ENCODE data around the gene NTN1.
"Not testable (repeated sequence)": the region's sequence is repeated elsewhere in the genome, so short reads cannot be mapped to it uniquely, and the experiment has no call there.

NTN1 gene

DNA sequence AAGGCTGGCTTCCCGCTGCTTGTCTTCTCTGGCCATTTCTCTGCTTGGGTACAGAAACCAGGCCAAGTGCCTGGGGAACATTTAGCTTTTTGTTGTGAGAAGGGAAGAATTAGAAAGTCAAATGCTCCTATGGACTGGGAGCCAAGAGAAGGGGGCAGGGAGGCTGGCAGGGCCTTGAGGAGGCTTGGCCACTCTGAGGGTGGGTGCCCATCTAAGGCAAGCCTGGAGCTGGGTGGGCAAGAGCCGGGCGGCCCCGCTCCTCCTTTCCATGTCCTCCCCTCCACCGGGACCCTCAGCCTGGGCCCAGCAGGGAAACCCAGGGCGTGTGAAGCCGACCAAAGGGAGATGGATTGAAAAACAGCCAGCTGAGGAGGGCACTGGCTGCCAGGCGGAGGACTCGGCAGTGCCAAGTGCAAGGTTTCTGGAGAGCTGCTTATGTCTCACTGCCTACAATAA, 69.4 kb downstream of the NTN1 start:
- DNase-seq, result no peak

DNA sequence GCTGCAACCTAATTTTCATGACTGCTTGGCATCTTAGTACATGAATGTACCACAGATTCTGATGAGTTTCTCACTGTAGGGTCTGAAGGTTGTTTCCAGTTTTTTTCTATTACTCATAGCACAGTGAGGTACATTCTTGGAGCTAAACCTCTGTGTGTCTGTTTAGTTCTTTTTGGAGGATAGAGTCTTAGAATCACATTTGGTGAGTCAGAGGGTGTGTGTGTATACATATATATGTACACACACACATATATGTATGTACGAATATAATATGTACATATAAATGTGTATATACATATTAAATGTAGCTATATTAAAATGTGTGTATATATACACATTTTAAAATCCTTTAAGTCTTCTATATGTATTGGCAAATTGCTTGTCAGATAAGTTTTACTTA, 72.9 kb downstream of the NTN1 start:
- no peak for DNase-seq

DNA sequence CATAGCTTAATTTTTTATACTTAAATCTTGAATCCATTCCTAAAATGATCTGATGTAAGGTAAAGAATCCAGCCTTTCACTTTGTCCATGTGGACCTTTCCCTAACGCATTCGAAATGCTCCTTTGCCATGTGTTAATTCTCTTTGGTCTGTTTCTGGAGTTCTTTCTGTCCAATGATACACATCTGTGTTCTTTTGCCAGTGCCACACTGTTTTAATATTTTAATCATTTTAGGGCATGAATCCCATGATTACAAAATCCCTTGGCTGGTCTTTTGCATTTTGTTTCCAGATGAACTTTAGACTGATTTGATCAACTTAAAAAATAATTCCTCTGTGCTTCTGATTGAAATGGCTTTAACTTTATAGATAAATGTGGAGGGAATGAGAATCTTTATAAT, 74.1 kb downstream of the NTN1 start:
- no peak for DNase-seq

DNA sequence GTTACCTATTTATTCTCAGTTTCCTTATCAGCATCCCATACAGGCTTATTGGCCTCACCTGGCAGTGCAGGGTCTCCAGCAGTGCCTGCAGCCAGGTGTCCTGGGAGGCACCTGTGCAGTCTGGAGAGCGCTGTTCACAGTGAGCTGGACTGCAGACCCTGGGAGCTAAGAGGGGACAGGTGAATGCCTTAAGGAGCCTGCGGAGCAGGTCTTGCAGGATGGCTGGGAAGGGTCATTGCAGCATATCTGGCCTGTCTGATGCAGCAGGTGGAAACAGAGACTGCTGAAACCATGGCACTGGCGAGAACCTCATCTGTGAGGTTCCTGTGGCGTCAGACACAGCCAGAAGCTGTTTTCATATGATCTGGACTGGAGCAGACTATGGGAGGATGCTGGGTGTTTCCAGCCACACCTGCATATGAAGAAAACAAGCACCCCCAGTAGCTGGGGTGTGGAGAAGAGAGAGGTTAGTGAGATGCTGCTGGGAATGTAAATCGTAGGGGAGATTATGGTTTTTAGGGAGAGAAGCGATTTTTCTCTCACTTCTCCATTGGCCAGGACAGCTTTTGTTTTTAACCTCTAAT, 77.0 kb downstream of the NTN1 start:
- no peak for DNase-seq

DNA sequence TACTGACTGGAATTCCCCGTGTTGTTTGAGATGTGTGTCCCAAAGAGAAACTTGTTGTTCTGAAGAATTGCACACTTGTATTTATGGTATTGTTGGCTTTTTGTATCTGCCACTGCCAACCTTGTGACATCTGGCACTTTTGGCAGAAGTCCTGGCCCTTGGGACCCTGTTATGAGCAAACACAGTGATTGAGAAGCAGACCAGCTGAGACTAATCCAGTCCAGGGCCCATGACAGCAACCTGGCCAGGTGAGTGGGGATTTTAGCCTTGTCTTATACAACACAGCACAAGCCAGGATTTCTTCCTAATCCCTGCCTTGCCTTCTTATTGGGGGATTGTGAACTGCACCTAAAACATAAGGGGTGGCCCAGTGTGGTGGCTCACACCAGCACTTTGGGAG, 80.0 kb downstream of the NTN1 start:
- DNase-seq, result no peak

DNA sequence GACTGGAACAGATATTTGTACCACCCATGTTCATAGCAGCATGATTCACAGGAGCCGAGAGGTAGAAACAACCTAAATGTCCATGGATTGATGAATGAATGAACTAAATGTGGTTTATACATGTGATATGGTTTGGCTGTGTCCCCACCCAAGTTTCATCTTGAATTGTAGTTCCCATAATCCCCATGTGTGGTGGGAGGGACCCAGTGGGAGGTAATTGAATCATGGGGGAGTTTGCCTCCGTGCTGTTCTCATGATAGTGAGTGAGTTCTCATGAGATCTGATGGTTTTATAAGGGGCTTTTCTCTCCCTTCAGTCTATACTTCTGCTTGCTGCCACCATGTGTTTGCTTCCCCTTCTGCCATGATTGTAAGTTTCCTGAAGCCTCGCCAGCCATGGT, 81.9 kb downstream of the NTN1 start:
- DNase-seq, result not testable (repeated sequence)

DNA sequence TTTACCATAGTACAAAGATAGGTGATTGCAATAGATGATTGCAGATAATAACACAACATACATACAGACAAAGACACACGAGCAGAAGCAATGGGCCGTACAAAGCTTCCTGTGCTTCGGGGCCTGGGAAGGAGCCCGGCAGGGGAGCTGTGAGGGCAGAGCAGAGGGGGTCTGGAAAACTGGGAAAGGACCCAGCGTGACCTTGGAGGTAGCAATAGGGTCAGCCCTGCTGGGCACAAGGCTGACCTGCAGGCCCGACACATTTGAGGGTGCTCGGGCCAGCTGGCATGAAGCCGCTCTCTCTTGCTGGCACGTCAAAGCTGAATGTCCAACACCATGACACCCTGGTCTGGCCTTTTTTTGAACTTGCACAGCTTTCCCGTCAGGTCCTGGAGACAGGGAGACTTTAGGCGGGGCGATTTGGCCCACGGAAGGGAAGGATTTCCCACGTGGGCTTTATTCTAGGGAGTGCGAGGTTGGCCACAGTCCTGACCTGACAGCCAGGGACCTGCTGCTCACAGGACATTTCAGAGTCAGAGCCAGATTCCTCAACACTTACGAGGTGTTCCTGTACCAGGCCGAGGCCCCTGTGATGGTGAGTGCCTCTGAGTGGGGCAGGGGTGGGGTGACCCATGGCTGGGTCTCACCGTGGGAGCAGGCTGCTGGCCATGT, 83.2 kb downstream of the NTN1 start:
- no peak for DNase-seq

DNA sequence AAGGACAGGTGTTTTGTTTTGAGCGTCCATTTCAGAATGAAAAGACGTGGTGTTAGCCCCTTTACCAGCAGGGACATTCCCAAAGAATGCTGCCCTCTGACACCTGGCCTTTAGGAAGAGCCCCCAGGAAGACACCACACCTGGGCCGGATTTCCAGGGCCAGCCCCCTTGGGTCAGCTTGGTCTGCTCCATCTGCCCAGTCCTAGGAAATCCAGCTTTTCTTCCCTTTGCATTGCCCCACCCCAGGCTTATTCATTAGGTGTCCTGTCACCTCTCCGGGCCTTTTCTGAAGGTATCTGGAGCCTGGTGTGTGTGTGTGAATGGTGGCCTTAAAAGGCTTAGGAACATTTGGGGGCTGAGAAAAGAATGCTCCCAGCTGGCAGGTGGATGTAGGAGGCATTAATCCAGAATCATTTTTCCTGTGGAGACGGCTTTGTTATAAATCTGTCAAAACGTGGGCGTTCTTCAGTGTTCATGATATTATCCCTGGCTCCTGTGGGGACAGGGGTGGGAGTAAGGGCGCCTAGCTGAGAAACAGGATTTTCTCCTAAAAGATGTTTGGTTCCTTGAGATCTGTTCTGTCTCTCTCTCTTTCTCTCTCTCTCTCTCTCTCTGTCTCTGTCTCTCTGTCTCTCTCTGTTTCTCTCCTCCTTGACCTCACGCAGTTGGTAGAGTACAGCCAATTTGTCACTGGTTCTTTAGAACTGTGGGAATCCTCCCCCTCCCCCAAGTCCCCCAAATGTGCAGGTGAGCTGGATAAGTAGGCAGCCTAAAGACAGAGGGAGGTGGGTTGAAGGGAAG, 84.0 kb downstream of the NTN1 start:
- DNase-seq, result no peak

DNA sequence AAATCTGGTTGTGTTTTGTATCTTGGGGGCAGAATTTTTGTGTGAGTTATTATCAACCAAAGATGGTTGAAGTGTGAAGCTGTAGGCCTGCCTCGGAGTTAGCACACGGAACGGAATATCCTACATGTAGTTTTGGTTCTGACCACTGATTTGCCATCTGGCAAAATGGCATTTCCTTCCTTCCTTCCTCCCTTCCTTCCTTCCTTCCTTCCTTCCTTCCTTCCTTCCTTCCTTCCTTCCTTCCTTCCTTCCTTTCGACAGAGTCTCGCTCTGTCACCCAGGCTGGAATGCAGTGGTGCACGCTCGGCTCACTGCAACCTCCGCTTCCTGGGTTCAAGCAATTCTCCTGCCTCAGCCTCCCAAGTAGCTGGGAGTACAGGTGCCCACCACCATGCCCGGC, 85.0 kb downstream of the NTN1 start:
- not testable (repeated sequence) for DNase-seq

DNA sequence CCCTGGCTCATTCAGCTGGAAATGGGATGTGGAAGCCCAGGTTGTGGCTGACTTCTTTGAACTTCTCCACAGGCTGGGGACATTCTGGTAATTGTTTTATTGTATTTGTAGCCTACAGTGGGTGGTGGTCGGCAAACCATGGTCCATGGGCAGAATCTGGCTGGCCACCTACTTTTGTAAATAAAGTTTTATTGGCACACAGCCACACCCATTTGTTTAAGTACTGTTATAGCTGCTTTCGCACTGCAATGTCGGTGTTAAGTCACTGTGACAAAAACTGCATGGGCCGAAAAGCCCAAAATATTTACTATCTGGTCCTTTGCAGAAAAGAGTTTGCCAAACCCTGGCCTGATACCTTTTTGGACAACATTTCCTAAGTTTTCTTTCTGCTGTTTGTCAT, 86.2 kb downstream of the NTN1 start:
- no peak for DNase-seq

DNA sequence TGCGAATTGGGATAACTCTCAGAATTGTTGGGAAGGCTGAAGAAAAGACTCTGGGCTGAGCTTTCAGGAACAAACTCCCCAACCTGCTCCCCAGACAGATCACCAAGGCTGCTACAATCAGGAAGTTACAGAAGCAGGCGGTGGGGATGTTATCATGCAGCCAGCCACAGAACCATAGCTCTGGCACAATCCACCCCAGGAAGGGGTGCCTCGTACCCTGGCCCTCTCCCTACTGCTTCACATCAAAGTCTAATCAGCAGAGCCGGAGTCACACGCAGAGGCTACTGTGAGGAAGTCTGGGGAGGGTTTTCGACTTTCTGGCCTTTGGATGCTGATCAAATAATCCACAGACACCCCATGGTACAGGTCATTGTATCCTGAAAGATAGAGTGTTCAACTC, 86.8 kb downstream of the NTN1 start:
- no peak for DNase-seq

DNA sequence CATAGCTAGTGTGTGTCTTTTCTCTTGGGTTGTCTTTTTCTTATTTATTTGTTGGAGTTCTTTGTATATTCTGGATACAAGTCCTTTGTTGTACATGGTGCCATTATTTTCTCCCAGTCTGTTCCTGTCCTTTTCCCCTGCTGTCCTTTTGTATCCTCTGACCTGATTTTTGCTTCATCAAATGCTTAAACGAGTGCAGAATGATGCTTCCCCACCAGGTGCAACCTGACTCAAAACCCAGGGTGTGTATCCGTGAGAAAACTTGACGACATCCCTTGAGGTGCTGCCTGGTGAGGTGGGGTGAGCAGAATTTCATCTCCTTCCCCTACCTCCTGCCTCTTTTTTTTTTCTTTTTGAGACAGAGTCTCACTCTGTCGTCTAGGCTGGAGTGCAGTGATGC, 88.6 kb downstream of the NTN1 start:
- no peak for DNase-seq

DNA sequence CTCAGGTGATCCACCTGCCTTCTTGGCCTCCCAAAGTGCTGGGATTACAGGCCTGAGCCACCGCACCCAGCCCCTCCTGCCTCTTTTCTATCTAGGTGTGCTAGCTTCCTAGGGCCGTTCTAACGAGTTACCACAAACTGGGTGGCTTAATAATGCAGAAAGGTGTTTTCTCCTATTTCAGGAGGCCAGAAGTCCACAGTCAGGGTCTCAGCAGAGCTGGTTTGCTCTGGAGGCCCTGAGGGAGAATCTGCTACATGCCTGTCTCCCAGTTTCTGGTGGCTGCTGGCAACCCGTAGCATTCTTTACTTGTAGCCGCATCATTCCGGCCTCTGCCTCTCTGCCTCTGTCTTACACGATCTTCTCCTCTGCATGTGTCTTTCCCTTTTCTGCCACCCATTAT, 89.2 kb downstream of the NTN1 start:
- no peak for DNase-seq

DNA sequence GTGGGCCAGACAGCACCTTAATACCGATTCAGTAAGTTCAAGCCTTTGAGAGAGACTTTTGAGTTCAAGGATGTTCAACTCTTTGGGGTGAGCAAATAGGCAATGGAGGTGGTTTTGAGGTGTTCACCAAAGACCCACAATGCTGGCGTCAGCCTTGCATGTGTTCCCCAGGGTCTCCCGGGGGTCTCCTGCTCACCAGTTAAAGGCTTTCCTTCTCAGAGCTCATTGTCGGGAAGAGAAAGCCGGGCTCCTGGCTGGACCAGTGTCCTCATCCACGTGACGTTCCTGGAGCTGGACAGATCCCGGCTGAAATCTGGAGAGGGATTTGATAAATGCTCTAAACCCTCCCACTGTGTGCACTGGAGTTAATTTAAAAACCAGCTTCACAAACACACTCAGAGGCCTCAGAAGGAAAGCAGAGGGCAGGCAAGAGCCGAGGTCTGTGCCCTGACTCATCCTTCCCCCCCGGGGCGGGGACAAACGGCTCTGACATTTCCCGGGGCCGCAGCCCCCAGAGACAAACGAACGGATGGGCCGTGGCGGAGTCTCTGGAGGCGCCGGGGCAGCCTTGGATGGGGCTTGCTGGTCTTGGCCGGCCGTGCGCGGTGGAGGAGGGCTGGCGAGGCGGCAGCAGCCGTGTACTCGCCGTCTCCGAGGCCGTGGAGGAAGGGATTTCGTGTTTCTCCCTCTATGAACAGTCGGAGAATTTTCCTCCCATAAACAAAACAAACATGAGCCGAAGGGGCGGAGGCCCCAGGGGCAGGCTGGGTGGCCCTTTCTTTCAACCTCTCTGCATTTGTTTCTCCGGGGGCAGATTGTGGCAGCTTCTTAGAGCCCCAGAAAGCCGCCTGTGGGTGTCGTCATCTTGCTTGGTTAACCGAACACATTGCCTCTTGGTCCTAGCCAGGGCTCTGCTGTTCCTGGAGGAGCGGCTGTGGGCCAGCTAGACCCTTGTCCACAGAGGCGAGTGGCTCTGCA, 94.2 kb downstream of the NTN1 start:
- no peak for DNase-seq

DNA sequence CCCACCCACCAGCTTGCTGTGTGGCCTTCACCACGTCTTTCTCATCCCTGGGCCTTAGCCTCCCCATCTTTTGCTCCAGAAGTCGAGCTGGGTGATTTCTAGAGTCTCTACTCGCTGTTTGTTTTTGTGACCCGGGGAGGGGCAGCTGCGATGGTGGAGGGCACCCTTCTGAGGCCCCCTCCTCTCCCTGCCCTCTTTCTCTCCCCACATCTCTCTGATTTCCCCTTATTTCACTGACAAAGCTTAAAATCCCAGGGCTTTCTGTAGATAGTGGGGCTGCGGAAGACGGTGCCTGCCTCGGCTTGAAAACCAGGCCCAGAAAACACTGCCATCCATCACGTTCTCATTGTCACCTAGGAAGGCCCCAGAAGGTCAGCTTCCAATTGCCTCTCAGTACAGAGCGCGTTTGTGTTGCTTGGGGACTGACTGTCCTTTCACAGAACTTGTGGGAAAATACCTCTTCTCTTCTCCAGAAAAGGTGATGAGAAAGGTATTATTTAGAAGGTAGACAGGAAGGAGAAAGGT, 95.1 kb downstream of the NTN1 start:
- no peak for DNase-seq

DNA sequence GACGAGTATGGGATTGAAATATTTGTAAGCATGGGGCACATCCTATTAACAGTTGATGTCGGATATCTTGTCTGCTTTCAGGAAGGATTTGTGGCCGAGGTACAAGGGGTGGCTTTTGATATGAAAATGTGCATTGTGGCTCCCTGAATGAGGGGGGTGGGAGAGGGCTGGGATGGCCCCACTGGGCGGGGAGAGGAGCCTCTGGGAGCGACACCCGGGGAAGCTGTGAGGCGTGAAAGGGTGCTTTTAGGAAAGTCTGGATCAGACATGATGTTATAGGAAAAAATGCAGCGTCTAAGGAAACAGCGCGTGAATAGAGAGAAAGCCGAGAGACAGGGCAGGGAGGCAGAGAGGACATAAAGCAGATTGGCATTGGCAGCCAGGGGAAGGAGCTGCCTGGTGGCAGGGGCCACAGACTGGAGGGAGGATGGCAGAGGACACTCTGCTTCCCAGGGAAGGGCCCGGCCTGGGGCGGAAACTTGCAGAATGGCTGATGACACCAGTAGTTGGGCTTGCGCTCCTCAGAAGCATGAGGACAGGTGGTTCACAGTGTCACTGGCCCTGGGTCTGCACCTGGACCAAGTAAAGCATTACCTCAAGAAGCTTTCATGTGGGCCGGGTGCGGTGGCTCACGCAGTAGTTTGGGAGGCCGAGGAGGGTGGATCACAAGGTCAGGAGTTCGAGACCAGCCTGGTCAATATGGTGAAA, 95.7 kb downstream of the NTN1 start:
- DNase-seq, result no peak

DNA sequence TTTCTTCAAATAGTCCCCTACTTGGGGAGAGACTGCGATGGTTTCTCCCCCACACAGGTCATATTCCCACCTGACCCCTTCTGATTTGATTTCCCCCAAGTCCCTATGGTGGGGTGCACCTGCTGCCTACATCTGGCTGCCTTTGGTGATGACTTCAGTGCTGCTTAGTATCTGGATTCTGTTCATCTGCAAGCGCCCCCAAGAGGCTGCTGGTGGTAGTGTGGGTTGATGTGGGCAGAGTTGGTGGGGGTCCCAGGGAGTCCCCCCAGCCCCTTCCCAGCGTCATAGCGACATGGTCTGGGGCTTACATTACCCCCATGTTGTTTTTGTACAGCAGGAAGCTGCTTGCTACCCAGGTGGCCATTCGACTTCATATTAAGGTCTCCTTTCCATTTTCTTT, 99.2 kb downstream of the NTN1 start:
- DNase-seq, result no peak

DNA sequence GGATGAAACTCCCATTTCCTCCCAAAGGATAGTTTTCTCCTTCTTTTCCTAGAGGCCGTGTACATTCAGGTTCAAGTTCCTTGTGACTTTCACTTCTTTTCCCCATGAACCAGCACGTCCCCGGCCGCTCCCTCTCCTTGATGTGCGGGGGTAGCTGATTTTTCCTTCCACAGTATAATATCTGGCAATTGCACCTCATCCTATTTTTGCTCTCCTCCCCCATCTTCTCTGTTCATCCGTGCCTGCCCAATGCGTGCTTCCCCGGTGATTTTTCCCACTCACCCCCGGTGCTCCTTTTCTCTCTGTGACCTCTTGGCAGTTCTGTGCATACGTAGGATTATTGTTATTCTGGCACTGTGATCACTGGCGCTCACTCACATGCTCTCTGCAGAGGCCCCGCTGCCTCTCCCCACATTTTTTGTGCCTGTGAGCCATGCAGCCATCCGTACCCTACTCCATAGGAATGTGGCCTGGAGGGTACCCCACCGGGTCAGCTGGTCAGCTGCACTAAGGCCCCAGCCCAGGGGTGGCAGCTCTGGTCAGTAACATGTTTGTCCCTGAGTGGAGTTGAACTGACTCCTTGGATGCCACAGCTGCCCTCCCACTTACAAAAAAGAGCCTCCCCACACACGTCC, 100.0 kb downstream of the NTN1 start:
- no peak for DNase-seq

DNA sequence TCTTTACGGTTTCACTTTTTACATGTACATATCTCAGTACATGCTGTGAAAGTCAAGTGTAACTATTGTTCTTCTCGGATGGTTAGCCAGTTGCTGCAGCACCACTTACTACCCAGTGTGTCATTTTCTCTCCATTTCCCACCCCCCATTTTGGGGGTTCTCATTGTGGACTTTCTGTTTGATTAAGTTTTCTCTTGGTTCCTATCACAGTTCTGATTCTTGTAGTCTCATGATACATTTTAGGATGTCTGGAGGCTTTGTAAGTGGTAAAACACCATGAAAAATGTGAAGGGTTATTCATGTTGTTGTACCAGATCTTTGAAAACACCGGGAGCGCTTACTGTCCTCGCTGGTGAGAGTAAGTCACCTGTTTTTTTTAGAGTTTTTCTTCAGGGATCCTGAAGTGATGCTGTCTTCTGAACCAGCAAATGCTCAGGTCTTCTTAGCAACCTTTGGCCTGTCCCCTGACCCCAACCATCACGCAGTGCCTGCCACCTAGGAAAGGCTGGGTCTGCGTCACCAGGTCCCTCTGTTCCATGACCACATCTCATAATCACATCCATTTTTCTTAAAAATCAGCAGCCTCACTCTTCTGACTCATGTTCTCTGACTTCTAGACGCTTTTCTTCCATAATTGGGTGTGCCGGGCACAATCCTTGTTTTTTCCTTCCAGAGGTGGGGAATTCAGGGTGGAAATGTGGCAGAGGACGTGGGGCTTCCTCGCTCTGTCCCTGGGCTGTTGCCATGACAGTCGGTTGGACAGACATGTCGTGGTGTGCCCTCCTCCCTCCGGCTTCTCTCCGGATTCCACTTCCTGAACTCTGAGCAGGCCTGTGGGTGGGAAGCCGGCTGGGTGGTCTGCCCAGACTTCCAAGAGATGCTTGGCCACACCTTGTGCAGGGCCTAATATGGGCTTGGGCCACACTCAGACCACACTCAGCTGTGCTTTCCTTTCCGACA, 102.6 kb downstream of the NTN1 start:
- no peak for DNase-seq

DNA sequence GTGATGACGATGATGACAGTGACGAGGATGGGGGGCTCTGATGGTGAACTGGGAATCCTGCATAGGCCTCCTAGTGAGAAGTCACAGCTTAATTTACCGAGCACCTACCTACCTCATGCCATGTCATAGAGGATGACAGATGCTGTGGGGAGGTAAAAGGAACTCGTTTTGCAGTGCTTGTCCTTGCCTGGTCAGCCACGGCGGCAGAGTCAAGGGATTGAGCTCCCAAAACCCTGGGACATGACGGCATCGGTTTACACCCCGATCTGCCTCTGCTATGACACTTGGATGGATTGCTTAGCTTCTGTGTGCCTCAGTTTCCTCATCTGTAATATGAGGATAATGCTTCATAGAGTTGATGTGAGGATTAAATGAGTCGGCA, 103.2 kb downstream of the NTN1 start:
- DNase-seq, result no peak

Measured in cortex of kidney (tissue), 1 donor.